HepG2 (cell line): Measurements from ENCODE around the gene VAMP2. TPM values are rescaled to one million over a fixed set of nuclear protein-coding genes. Genes with fewer than 3 reads are reported as not detected.

Experiments
- ATAC-seq: fragments of 200-7000 bp; cut with Tn5 transposase; 3 replicates; pipeline ENCODE4 v1.9.1; 2020; ENCODE audit warnings: mild to moderate bottlenecking, moderate library complexity
- BruUV-seq: library from RNA; stranded (reverse); fragments of 400-500 nt; replicated peaks from 2 replicates; lab custom pipeline; 2021; lab: Mats Ljungman, UMichigan
- CTCF ChIA-PET: fragments of 300-600 bp; formaldehyde crosslinking; extraction: SDS; loops from one replicate; lab custom pipeline; 2021; ENCODE audit warnings: low total read pairs, inconsistent platforms, low intra/inter-chr PET ratio; lab: Yijun Ruan, JAX
- POLR2A ChIA-PET: fragments of 350-600 bp; sonication (Branson Sonifier 250); formaldehyde crosslinking; loops from one replicate; lab custom pipeline; 2020; ENCODE audit warnings: antibody characterized with exemption, inconsistent platforms; lab: Yijun Ruan, JAX
- DNase-seq: peaks from one replicate; pipeline ENCODE4 v3.0.0-alpha.2; 2015; ENCODE audit warnings: low spot score
- FAIRE-seq: peaks from 3 replicates; lab custom pipeline; 2011; peaks lifted over from hg19 to GRCh38; lab: Jason Lieb, UNC
- H2AFZ ChIP-seq: one replicate; pipeline ENCODE4 v1.6.1; 2011; ENCODE audit warnings: low read length, inconsistent platforms
- H3K27ac ChIP-seq: fragments of 300-600 bp; 3 replicates; pipeline ENCODE4 v1.8.0; 2011; ENCODE audit warnings: mixed run types, mild to moderate bottlenecking, mixed read lengths, low read length, inconsistent platforms; ENCODE audit not compliant: insufficient read depth; ENCODE audit errors: extremely low read length
- H3K27me3 ChIP-seq, 2 experiments: fragments of 200-600 bp in 1 of 2; 2 replicates in 1 of 2; 3 replicates in 1 of 2; pipeline versions ENCODE4 v1.6.0 to v1.8.0; 2011; ENCODE audit warnings: low read length in 2 of 2, mild to moderate bottlenecking in 2 of 2, moderate library complexity in 2 of 2, inconsistent platforms in 1 of 2; ENCODE audit not compliant: insufficient read depth in 2 of 2, control insufficient read depth in 1 of 2
- H3K36me3 ChIP-seq, 2 experiments: fragments of 200-600 bp in 1 of 2; replicated peaks in 1 of 2; 2 replicates in 1 of 2; 3 replicates in 1 of 2; pipeline versions ENCODE4 v1.5.1 to v1.8.0; 2011; ENCODE audit warnings: low read length in 2 of 2, inconsistent platforms in 1 of 2; ENCODE audit not compliant: insufficient read depth in 2 of 2, control insufficient read depth in 1 of 2
- H3K4me1 ChIP-seq: 2 replicates; pipeline ENCODE4 v1.5.1; 2012; ENCODE audit warnings: low read length, inconsistent platforms; ENCODE audit not compliant: insufficient read depth
- H3K4me2 ChIP-seq: 2 replicates; pipeline ENCODE4 v1.6.0; 2011; ENCODE audit warnings: low read depth, low read length, inconsistent platforms
- H3K4me3 ChIP-seq, 3 experiments: fragments of 200-600 bp in 1 of 3; sonication (generic), shearing (Covaris generic) in 1 of 3; replicated peaks in 1 of 3; 2 replicates each; pipeline ENCODE4 v1.5.1; 2011 to 2016; ENCODE audit warnings: low read length in 3 of 3, inconsistent platforms in 2 of 3, low read depth in 2 of 3, mild to moderate bottlenecking in 2 of 3, control low read depth in 1 of 3, mixed read lengths in 1 of 3; ENCODE audit not compliant: insufficient read depth in 1 of 3
- H3K79me2 ChIP-seq: one replicate; pipeline ENCODE4 v1.6.1; 2011; ENCODE audit warnings: low read length, inconsistent platforms; ENCODE audit not compliant: insufficient read depth
- H3K9ac ChIP-seq: 2 replicates; pipeline ENCODE4 v1.6.0; 2011; ENCODE audit warnings: mild to moderate bottlenecking, low read depth, low read length, inconsistent platforms; ENCODE audit not compliant: insufficient read depth
- H3K9me3 ChIP-seq: 2 replicates; pipeline ENCODE4 v1.5.1; 2012; ENCODE audit warnings: mild to moderate bottlenecking, low read length
- H4K20me1 ChIP-seq: 2 replicates; pipeline ENCODE4 v1.6.0; 2011; ENCODE audit warnings: inconsistent platforms, mild to moderate bottlenecking, low read length, moderate library complexity; ENCODE audit not compliant: insufficient read depth
- ADNP ChIP-seq: sonication (generic); formaldehyde crosslinking; IDR thresholded peaks from 2 replicates; pipeline ENCODE4 v1.4.0; 2020; ENCODE audit warnings: missing genetic modification reagents
- HNRNPK ChIP-seq: fragments of 200-400 bp; formaldehyde crosslinking; IDR thresholded peaks from 2 replicates; pipeline ENCODE4 v1.6.1; 2018; ENCODE audit warnings: low read length, low read depth, moderate library complexity, mild to moderate bottlenecking; ENCODE audit not compliant: poor library complexity, severe bottlenecking
- KLF13 ChIP-seq: sonication (generic); formaldehyde crosslinking; IDR thresholded peaks from 2 replicates; pipeline ENCODE4 v1.4.0; 2020; ENCODE audit warnings: mild to moderate bottlenecking, missing genetic modification reagents
- KLF6 ChIP-seq: IDR thresholded peaks from 2 replicates; pipeline ENCODE4 v1.8.0; 2016; ENCODE audit warnings: missing biosample characterization, missing genetic modification reagents
- REL ChIP-seq: sonication (generic); formaldehyde crosslinking; conservative IDR thresholded peaks from 2 replicates; pipeline ENCODE4 v1.8.0; 2022; ENCODE audit warnings: mild to moderate bottlenecking, missing genetic modification reagents, moderate library complexity
- SIN3A ChIP-seq: IDR thresholded peaks from 2 replicates; pipeline ENCODE4 v1.6.1; 2011; ENCODE audit warnings: low read depth, mild to moderate bottlenecking, control low read depth, low read length, borderline replicate concordance
- SMAD3 ChIP-seq: sonication (generic); formaldehyde crosslinking; IDR thresholded peaks from 2 replicates; pipeline ENCODE4 v1.4.0; 2020; ENCODE audit warnings: missing genetic modification reagents
- SNAPC4 ChIP-seq: sonication (generic); formaldehyde crosslinking; IDR thresholded peaks from 2 replicates; pipeline ENCODE4 v1.4.0; 2020; ENCODE audit warnings: mild to moderate bottlenecking, missing genetic modification reagents
- TARDBP ChIP-seq: sonication (generic); formaldehyde crosslinking; IDR thresholded peaks from 2 replicates; pipeline ENCODE4 v1.8.0; 2022; ENCODE audit warnings: mild to moderate bottlenecking, missing genetic modification reagents
- TGIF2 ChIP-seq: IDR thresholded peaks from 2 replicates; pipeline ENCODE4 v1.6.1; 2016; ENCODE audit warnings: control low read depth, missing compliant biosample characterization
- ZMYM2 ChIP-seq: sonication (generic); formaldehyde crosslinking; IDR thresholded peaks from 2 replicates; pipeline ENCODE4 v1.8.0; 2022; ENCODE audit warnings: mild to moderate bottlenecking, missing genetic modification reagents
- ZMYM3 ChIP-seq: sonication (generic); formaldehyde crosslinking; IDR thresholded peaks from 2 replicates; pipeline ENCODE4 v1.5.1; 2020; ENCODE audit warnings: mild to moderate bottlenecking, missing genetic modification reagents
- ZNF12 ChIP-seq: sonication (generic); formaldehyde crosslinking; IDR thresholded peaks from 2 replicates; pipeline ENCODE4 v1.5.0; 2020; ENCODE audit warnings: missing genetic modification reagents
- ZNF180 ChIP-seq: sonication (generic); formaldehyde crosslinking; IDR thresholded peaks from 2 replicates; pipeline ENCODE4 v1.4.0; 2020; ENCODE audit warnings: low read depth, missing genetic modification reagents, borderline replicate concordance
- ZNF343 ChIP-seq: sonication (generic); formaldehyde crosslinking; IDR thresholded peaks from 2 replicates; pipeline ENCODE4 v1.4.0; 2020; ENCODE audit warnings: mild to moderate bottlenecking, missing genetic modification reagents
- ZNF441 ChIP-seq: sonication (generic); formaldehyde crosslinking; IDR thresholded peaks from 2 replicates; pipeline ENCODE4 v1.7.0; 2021; ENCODE audit warnings: missing genetic modification reagents, borderline replicate concordance
- ZNF510 ChIP-seq: sonication (generic); formaldehyde crosslinking; IDR thresholded peaks from 2 replicates; pipeline ENCODE4 v1.4.0; 2020; ENCODE audit warnings: low read depth, mild to moderate bottlenecking, missing genetic modification reagents
- ZNF776 ChIP-seq: sonication (generic); formaldehyde crosslinking; IDR thresholded peaks from 2 replicates; pipeline ENCODE4 v1.4.0; 2020; ENCODE audit warnings: mild to moderate bottlenecking, missing genetic modification reagents
- ZNF777 ChIP-seq: sonication (generic); formaldehyde crosslinking; IDR thresholded peaks from 2 replicates; pipeline ENCODE4 v1.4.0; 2020; ENCODE audit warnings: missing genetic modification reagents
- ZNF883 ChIP-seq: sonication (generic); formaldehyde crosslinking; IDR thresholded peaks from 2 replicates; pipeline ENCODE4 v1.5.1; 2020; ENCODE audit warnings: mild to moderate bottlenecking, missing genetic modification reagents; ENCODE audit errors: not compliant biosample characterization
- WGBS: methylation state at CpG from one replicate; pipeline ENCODE4 v1.1.6; 2017; ENCODE audit warnings: low lambda C conversion rate; 5-methylcytosine and 5-hydroxymethylcytosine counted together
- in situ Hi-C: cut with HindIII; loops from 2 replicates; pipeline ENCODE4 v1.10.0; 2017; ENCODE audit warnings: low pct_unique_long_range_greater_than_20kb; ENCODE audit not compliant: extremely low pct_ligation_motif_present
- intact Hi-C: fragments of 100-400 bp; cut with micrococcal nuclease; formaldehyde crosslinking; loops from one replicate; pipeline ENCODE4 v1.10.0; 2022; ENCODE audit not compliant: unreplicated experiment
- polyA plus RNA-seq, 8 experiments: library from polyadenylated mRNA; depleted of rRNA in 3 of 8; stranded (reverse) in 7 of 8; unstranded in 1 of 8; fragments of >200 nt; fragmentation: Illumina TruSeq in 4 of 8; extraction: Trizol in 4 of 8; gene quantifications; 2 replicates each; pipeline versions ENCODE4 v1.2.1 to v1.2.3, GENCODE V29; 2011 to 2016; ENCODE audit warnings: low read depth in 4 of 8, missing spikeins in 1 of 8, mixed read lengths in 1 of 8; ENCODE audit not compliant: insufficient read depth in 1 of 8
- total RNA-seq, 5 experiments: library from RNA; depleted of rRNA; stranded (reverse); fragments of >200 nt; fragmentation: Illumina TruSeq; extraction: Trizol; gene quantifications; 2 replicates each; pipeline ENCODE4 v1.2.3, GENCODE V29; 2016; ENCODE audit warnings: low read depth in 1 of 5

The VAMP2 gene
- total and polyA plus RNA-seq, 2 of the 13 experiments (the other 11 are each of a cell fraction or from before 2014, with no cell fraction given) = 3.9 to 17.2 TPM

DNA sequence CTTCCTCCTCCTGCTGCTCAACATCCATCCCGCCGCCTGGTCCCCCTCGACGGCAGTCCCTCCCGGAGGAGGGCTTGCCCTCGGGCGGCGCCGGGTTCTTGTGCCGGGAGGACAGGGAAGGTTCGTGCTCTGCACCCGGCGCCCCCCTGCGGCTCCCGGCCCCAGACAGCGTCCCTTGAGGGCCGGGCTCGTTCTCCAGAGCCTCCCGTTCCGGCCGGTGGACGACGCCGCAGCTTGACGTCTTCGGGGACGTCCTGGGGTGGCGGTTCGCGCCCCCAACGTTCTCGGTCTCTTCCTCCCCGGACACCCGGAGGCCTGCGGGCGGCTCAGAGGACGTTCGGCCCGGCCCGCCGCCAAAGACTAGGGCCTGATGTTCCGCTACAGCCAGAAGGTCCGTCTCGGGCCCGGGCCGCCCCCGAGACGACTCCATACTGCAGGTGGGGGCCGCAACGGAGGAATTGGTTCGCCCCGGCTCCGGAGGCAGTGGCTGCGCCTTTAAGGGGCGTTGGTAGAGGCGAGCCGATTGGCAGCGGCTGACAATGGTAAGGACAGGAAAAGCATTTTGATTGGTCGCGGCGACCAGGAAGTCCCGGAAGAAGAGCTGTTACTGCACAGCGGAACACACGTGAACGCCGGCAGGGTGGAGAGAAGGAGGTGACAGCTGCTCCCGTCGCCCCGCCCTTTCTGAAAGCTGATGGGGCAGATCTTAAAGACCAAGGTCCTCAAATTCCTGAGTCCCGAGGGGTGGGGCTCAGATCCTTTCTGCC is 27.1 kb upstream of the VAMP2 start, which contains the start of gene BORCS6:
TSS of gene BORCS6 (minus strand) at position 470 of the 767 bp plus-strand sequence. CDS start at position 430, 40 bp downstream.
- Histone ChIP-seq H2AFZ (no peak within 1 kb of the TSS), H3K36me3 (no peaks in the 10 kb centered on the region), H4K20me1 (peaks cover 6% of the 10 kb centered on the region), H3K4me1 (peaks cover 47% of the 10 kb centered on the region), H3K79me2 (peaks cover 8% of the 10 kb centered on the region), H3K9ac (peak within 1 kb of the TSS; percentile 79), H3K27ac (peak within 1 kb of the TSS; percentile 64), H3K4me3 (peak within 1 kb of the TSS; percentile 74 to 92 (median 77)), H3K9me3 (no peaks in the 10 kb centered on the region), H3K27me3 (no peaks in the 10 kb centered on the region; a peak in 1 of 5 replicates), H3K4me2 (peak within 1 kb of the TSS; percentile 98)
- BruUV-seq = TSS peak; percentile 71
- ATAC-seq (peak; percentile 67), DNase-seq (peak; percentile 95), FAIRE-seq (peak; percentile 76)
- intact Hi-C loops (loop anchor here (5.0 kb wide), 1 partner anchor 53 kb away; no protein-coding TSS in a partner anchor), in situ Hi-C loops (loop anchor here (5.0 to 10.0 kb wide), 2 partner anchors 32 to 65 kb away; partner anchors contain the start of gene HES7)
- WGBS = under 1% methylated on average over 28 of the region's 70 CpGs
- ChIA-PET POLR2A (interaction anchor here (0.7 to 9.9 kb wide), 10 partner anchors 15 to 503 kb away, joined by 3 to 160 read pairs (median 12); partner anchors contain the start of genes AURKB, CTC1, PFAS and SLC25A35), CTCF (no interaction called here)
- TF ChIP-seq ZMYM2 (CRISPR knock-in tag) (peak; percentile 80), ZNF510 (peak; percentile 53; the same call in 1 of the 2 replicates), KLF13 (no peak), ADNP (no peak), SIN3A (peak; percentile 86; the same call in 1 of the 2 replicates), SMAD3 (CRISPR knock-in tag) (no peak), ZNF180 (CRISPR knock-in tag) (0 out of 2 replicates have a peak, but pooled peaks have one; percentile 22), SNAPC4 (CRISPR knock-in tag) (peak; percentile 70; the same call in 1 of the 2 replicates), ZNF441 (CRISPR knock-in tag) (0 out of 2 replicates have a peak, but pooled peaks have one; percentile 29), TGIF2 (no peak), HNRNPK (no peak), ZMYM3 (CRISPR knock-in tag) (no peak), ZNF883 (CRISPR knock-in tag) (peak; percentile 82), TARDBP (CRISPR knock-in tag) (no peak; the same call in 1 of the 2 replicates), ZNF343 (peak; percentile 68; the same call in 1 of the 2 replicates), ZNF12 (CRISPR knock-in tag) (no peak), REL (no peak), ZNF777 (CRISPR knock-in tag) (peak; percentile 99), ZNF776 (CRISPR knock-in tag) (0 out of 2 replicates have a peak, but pooled peaks have one; percentile 22), KLF6 (CRISPR knock-in tag) (0 out of 2 replicates have a peak, but pooled peaks have one; percentile 14)
